CD4-positive, alpha-beta T cell (primary cell): ENCODE data around the gene SLC5A6. TPM values are rescaled to one million over a fixed set of nuclear protein-coding genes. Genes with fewer than 3 reads are reported as not detected.

Source experiments
- ATAC-seq: fragments of 200-7000 bp; cut with Tn5 transposase; one replicate; pipeline ENCODE4 v1.10.0; 2022; ENCODE audit warnings: mild to moderate bottlenecking; ENCODE audit not compliant: poor library complexity
- CTCF ChIA-PET: fragments of 350-600 bp; sonication (Branson Sonifier 250); formaldehyde crosslinking; loops from one replicate; lab custom pipeline; 2021; ENCODE audit warnings: antibody characterized with exemption, inconsistent platforms; lab: Charles Lee
- POLR2A ChIA-PET: fragments of 350-600 bp; sonication (Branson Sonifier 250); formaldehyde crosslinking; loops from one replicate; lab custom pipeline; 2021; ENCODE audit warnings: antibody characterized with exemption, inconsistent platforms; lab: Charles Lee
- DNase-seq, 14 experiments: peaks; one replicate each; pipeline ENCODE4 v3.0.0-alpha.2; 2013 to 2020; ENCODE audit warnings: mixed read lengths in 2 of 14
- H3K27ac ChIP-seq, 2 donors: one replicate each; pipeline versions ENCODE4 v1.5.1 to v1.7.0; 2013; ENCODE audit warnings: low read length in 2 of 2, low read depth in 1 of 2, mild to moderate bottlenecking in 1 of 2
- H3K27me3 ChIP-seq, 2 experiments: 1 replicate in 1 of 2; 2 replicates in 1 of 2; pipeline versions ENCODE4 v1.6.1 to v1.7.0; 2013; ENCODE audit warnings: low read length in 2 of 2, control low read depth in 1 of 2, mild to moderate bottlenecking in 1 of 2, moderate library complexity in 1 of 2; ENCODE audit not compliant: insufficient read depth in 2 of 2, control insufficient read depth in 1 of 2
- H3K36me3 ChIP-seq: one replicate; pipeline ENCODE4 v1.6.1; 2013; ENCODE audit warnings: low read length, control low read depth; ENCODE audit not compliant: insufficient read depth
- H3K4me1 ChIP-seq: one replicate; pipeline ENCODE4 v1.6.1; 2013; ENCODE audit warnings: low read length, control low read depth; ENCODE audit not compliant: insufficient read depth
- H3K4me3 ChIP-seq: one replicate; pipeline ENCODE4 v1.5.1; 2013; ENCODE audit warnings: mild to moderate bottlenecking, low read length, moderate library complexity
- H3K9me3 ChIP-seq, 2 experiments: 1 replicate in 1 of 2; 2 replicates in 1 of 2; pipeline versions ENCODE4 v1.6.1 to v1.7.0; 2013; ENCODE audit warnings: low read length in 2 of 2, mild to moderate bottlenecking in 2 of 2, control low read depth in 1 of 2, moderate library complexity in 1 of 2; ENCODE audit not compliant: control insufficient read depth in 1 of 2, insufficient read depth in 1 of 2
- H3K27ac Mint-ChIP-seq: one replicate; pipeline ENCODE4 v1.8.0; 2020; ENCODE audit warnings: mixed read lengths
- H3K27me3 Mint-ChIP-seq: one replicate; pipeline ENCODE4 v1.8.0; 2021; ENCODE audit warnings: mixed read lengths
- H3K36me3 Mint-ChIP-seq: one replicate; pipeline ENCODE4 v1.8.0; 2021; ENCODE audit warnings: low read depth, mixed read lengths
- H3K4me1 Mint-ChIP-seq: one replicate; pipeline ENCODE4 v1.8.0; 2021; ENCODE audit warnings: low read depth, mixed read lengths
- H3K4me3 Mint-ChIP-seq: one replicate; pipeline ENCODE4 v1.8.0; 2020; ENCODE audit warnings: mild to moderate bottlenecking, mixed read lengths
- H3K9me3 Mint-ChIP-seq: one replicate; pipeline ENCODE4 v1.8.0; 2020; ENCODE audit warnings: mixed read lengths
- CTCF ChIP-seq: fragments of 200-600 bp; IDR thresholded peaks from one replicate; pipeline ENCODE4 v1.8.0; 2022; ENCODE audit warnings: antibody characterized with exemption, mild to moderate bottlenecking
- intact Hi-C, 2 experiments: fragments of 100-400 bp; cut with DNase I in 1 of 2; cut with micrococcal nuclease in 1 of 2; formaldehyde crosslinking; loops; one replicate each; pipeline versions ENCODE4 v1.15.1 to v1.9.0; 2023 to 2025; cut with DNase I, micrococcal nuclease
- total RNA-seq, 174 experiments: library from RNA in 2 of 174; stranded (reverse) in 2 of 174; gene quantifications; one replicate each; pipeline ENCODE4 v1.2.3 and lab custom pipeline; 2021 to 2026

The SLC5A6 gene
- total RNA-seq, 2 experiments from 2014 or later = 196 to 207 TPM

GRCh38 chr2:27152102-27152795, 59.8 kb downstream of the SLC5A6 start:
- no peak for TF ChIP-seq CTCF
- ChIA-PET CTCF (no interaction called here), POLR2A (interaction anchor here (1.2 kb wide), 1 partner anchor 101 kb away, joined by 3 read pairs; the partner anchor contains the start of gene AGBL5)
- no peaks in the 10 kb centered on the region for H3K4me1 Mint-ChIP-seq
- no peak for ATAC-seq
- no peak overlapping the region for H3K4me3 Mint-ChIP-seq
- Histone ChIP-seq H3K4me3 (no peak overlapping the region), H3K27ac (no peak overlapping the region), H3K36me3 (no peaks in the 10 kb centered on the region), H3K4me1 (no peaks in the 10 kb centered on the region), H3K9me3 (no peaks in the 10 kb centered on the region), H3K27me3 (peaks cover 0 to 4% of the 10 kb centered on the region in 2 experiments)
- intact Hi-C loops = loop anchor here in 1 of 2 experiments (5.0 kb wide), 1 partner anchor 45 kb away; no protein-coding TSS in a partner anchor
- peaks cover 4% of the 10 kb centered on the region for H3K27me3 Mint-ChIP-seq
- no peak overlapping the region for H3K27ac Mint-ChIP-seq
- H3K36me3 Mint-ChIP-seq = no peaks in the 10 kb centered on the region
- DNase-seq = no peak
- H3K9me3 Mint-ChIP-seq = no peaks in the 10 kb centered on the region

GRCh38 chr2:27150639-27151230, 61.3 kb downstream of the SLC5A6 start:
- H3K4me1 ChIP-seq = no peaks in the 10 kb centered on the region
- H3K4me1 Mint-ChIP-seq = no peaks in the 10 kb centered on the region
- H3K27me3 Mint-ChIP-seq = peaks cover 14% of the 10 kb centered on the region
- ChIA-PET CTCF (no interaction called here), POLR2A (interaction anchor here (0.6 kb wide), 1 partner anchor 292 kb away, joined by 3 read pairs; no protein-coding TSS in a partner anchor)
- intact Hi-C loops = loop anchor here in 1 of 2 experiments (5.0 kb wide), 1 partner anchor 47 kb away; no protein-coding TSS in a partner anchor
- H3K36me3 ChIP-seq = no peaks in the 10 kb centered on the region
- H3K4me3 Mint-ChIP-seq = no peak overlapping the region
- no peak overlapping the region for H3K27ac Mint-ChIP-seq
- no peak for ATAC-seq
- no peak for DNase-seq
- peaks cover 0 to 4% of the 10 kb centered on the region in 2 experiments for H3K27me3 ChIP-seq
- H3K9me3 Mint-ChIP-seq = no peaks in the 10 kb centered on the region
- no peak overlapping the region for H3K4me3 ChIP-seq
- H3K9me3 ChIP-seq = no peaks in the 10 kb centered on the region
- no peaks in the 10 kb centered on the region for H3K36me3 Mint-ChIP-seq
- TF ChIP-seq CTCF = no peak
- no peak overlapping the region for H3K27ac ChIP-seq

Other genes with a start within 250 kb of the SLC5A6 start
- 1 to 10 TPM; 3.4 to 4.5 TPM for gene MAPRE3, start 241.6 kb downstream of the SLC5A6 start, total RNA-seq
- 10 to 100 TPM; 22.0 to 24.6 TPM for gene TMEM214, start 179.3 kb downstream of the SLC5A6 start, total RNA-seq
- 10 to 100 TPM; 10.8 to 11.6 TPM for gene AGBL5, start 160.6 kb downstream of the SLC5A6 start, total RNA-seq
- 100 to 1,000 TPM; 232 to 254 TPM for gene OST4, start 140.6 kb downstream of the SLC5A6 start, total RNA-seq
- under 1 TPM; 0.14 to 0.25 TPM for gene EMILIN1, start 133.7 kb downstream of the SLC5A6 start, total RNA-seq
- 1 to 10 TPM; 4.7 TPM for gene KHK, start 125.5 kb downstream of the SLC5A6 start, total RNA-seq
- gene CGREF1, start 93.1 kb downstream of the SLC5A6 start, total RNA-seq = not detected
- 1 to 10 TPM; 1.0 to 1.3 TPM for gene ABHD1, start 88.5 kb downstream of the SLC5A6 start, total RNA-seq
- 10 to 100 TPM; 12.3 to 12.6 TPM for gene PREB, start 77.6 kb downstream of the SLC5A6 start, total RNA-seq
- not detected for gene PRR30, start 72.9 kb downstream of the SLC5A6 start, total RNA-seq
- not detected for gene TCF23, start 63.3 kb downstream of the SLC5A6 start, total RNA-seq
- 10 to 100 TPM; 79.1 to 82.5 TPM for gene ATRAID, start 227 bp downstream of the SLC5A6 start, total RNA-seq
- gene CAD, start 5.1 kb upstream of the SLC5A6 start, total RNA-seq = 10 to 100 TPM; 20.0 to 20.3 TPM
- not detected for gene SLC30A3, start 50.8 kb upstream of the SLC5A6 start, total RNA-seq
- not detected for gene DNAJC5G, start 63.2 kb upstream of the SLC5A6 start, total RNA-seq
- not detected for gene TRIM54, start 70.2 kb upstream of the SLC5A6 start, total RNA-seq
- gene UCN, start 96.2 kb upstream of the SLC5A6 start, total RNA-seq = 1 to 10 TPM; 1.8 to 2.3 TPM
- gene MPV17, start 110.8 kb upstream of the SLC5A6 start, total RNA-seq = 10 to 100 TPM; 29.3 to 31.0 TPM
- gene GTF3C2, start 144.5 kb upstream of the SLC5A6 start, total RNA-seq = 10 to 100 TPM; 54.6 to 56.8 TPM
- 10 to 100 TPM; 33.2 to 34.0 TPM for gene EIF2B4, start 158.1 kb upstream of the SLC5A6 start, total RNA-seq
- gene SNX17, start 158.3 kb upstream of the SLC5A6 start, total RNA-seq = 10 to 100 TPM; 66.3 to 67.9 TPM
- gene ZNF513, start 168.5 kb upstream of the SLC5A6 start, total RNA-seq = 10 to 100 TPM; 22.8 to 22.9 TPM
- gene PPM1G, start 197.3 kb upstream of the SLC5A6 start, total RNA-seq = 10 to 100 TPM; 30.4 to 31.2 TPM
- gene NRBP1, start 216.4 kb upstream of the SLC5A6 start, total RNA-seq = 100 to 1,000 TPM; 169 to 181 TPM
- gene KRTCAP3, start 230.1 kb upstream of the SLC5A6 start, total RNA-seq = 10 to 100 TPM; 11.5 to 12.8 TPM